DND-41 (cell line): ENCODE measurements around the gene CCDC169.
"Not testable (repeated sequence)": the region's sequence is repeated elsewhere in the genome, so short reads cannot be mapped to it uniquely, and the experiment has no call there.

Source experiments
- ATAC-seq: fragments of 200-7000 bp; cut with Tn5 transposase; 3 replicates; pipeline ENCODE4 v1.9.1; 2021; ENCODE audit warnings: low read depth; ENCODE audit not compliant: insufficient read depth
- DNase-seq: peaks from one replicate; pipeline ENCODE4 v3.0.0-alpha.2; 2020
- H2AFZ ChIP-seq: 2 replicates; pipeline ENCODE4 v1.6.0; 2012; ENCODE audit warnings: low read depth, low read length
- H3K27ac ChIP-seq: 2 replicates; pipeline ENCODE4 v1.5.1; 2012; ENCODE audit warnings: low read length, inconsistent platforms
- H3K27me3 ChIP-seq: fragments of 200-600 bp; sonication (generic); 2 replicates; pipeline ENCODE4 v1.6.0; 2012; ENCODE audit warnings: low read length, mild to moderate bottlenecking, inconsistent platforms; ENCODE audit not compliant: insufficient read depth, poor library complexity
- H3K36me3 ChIP-seq: 2 replicates; pipeline ENCODE4 v1.5.1; 2012; ENCODE audit warnings: low read length, inconsistent platforms; ENCODE audit not compliant: insufficient read depth
- H3K4me1 ChIP-seq: 2 replicates; pipeline ENCODE4 v1.5.1; 2012; ENCODE audit warnings: mild to moderate bottlenecking, low read length; ENCODE audit not compliant: insufficient read depth
- H3K4me2 ChIP-seq: 2 replicates; pipeline ENCODE4 v1.6.0; 2012; ENCODE audit warnings: mild to moderate bottlenecking, moderate library complexity, low read length, inconsistent platforms; ENCODE audit not compliant: insufficient read depth
- H3K4me3 ChIP-seq, 2 experiments: fragments of 200-600 bp in 1 of 2; shearing (Covaris generic) in 1 of 2; 2 replicates each; pipeline ENCODE4 v1.5.1; 2012 to 2016; ENCODE audit warnings: inconsistent platforms in 2 of 2, low read length in 2 of 2, mild to moderate bottlenecking in 2 of 2, low read depth in 1 of 2, moderate library complexity in 1 of 2
- H3K79me2 ChIP-seq: 2 replicates; pipeline ENCODE4 v1.6.0; 2012; ENCODE audit warnings: low read length, inconsistent platforms; ENCODE audit not compliant: insufficient read depth
- H3K9ac ChIP-seq: 2 replicates; pipeline ENCODE4 v1.6.0; 2012; ENCODE audit warnings: low read depth, mild to moderate bottlenecking, inconsistent platforms, low read length, moderate library complexity
- H3K9me3 ChIP-seq: 2 replicates; pipeline ENCODE4 v1.5.1; 2012; ENCODE audit warnings: low read length, moderate library complexity, mild to moderate bottlenecking, inconsistent platforms; ENCODE audit not compliant: insufficient read depth, severe bottlenecking
- H4K20me1 ChIP-seq: 2 replicates; pipeline ENCODE4 v1.6.0; 2012; ENCODE audit warnings: low read length; ENCODE audit not compliant: insufficient read depth
- EZH2 ChIP-seq: IDR thresholded peaks from 3 replicates; pipeline ENCODE4 v1.6.1; 2012; ENCODE audit warnings: borderline replicate concordance, low read depth, mild to moderate bottlenecking, moderate library complexity, low read length, inconsistent platforms; ENCODE audit not compliant: severe bottlenecking
- TF ChIP-seq, protein P1 (sequence below): IDR thresholded peaks from 2 replicates; pipeline ENCODE4 v1.5.1; 2012; ENCODE audit warnings: borderline replicate concordance, low read length, moderate library complexity, mild to moderate bottlenecking; ENCODE audit not compliant: poor library complexity, severe bottlenecking; ENCODE audit errors: extremely low read depth

CCDC169 gene

DNA sequence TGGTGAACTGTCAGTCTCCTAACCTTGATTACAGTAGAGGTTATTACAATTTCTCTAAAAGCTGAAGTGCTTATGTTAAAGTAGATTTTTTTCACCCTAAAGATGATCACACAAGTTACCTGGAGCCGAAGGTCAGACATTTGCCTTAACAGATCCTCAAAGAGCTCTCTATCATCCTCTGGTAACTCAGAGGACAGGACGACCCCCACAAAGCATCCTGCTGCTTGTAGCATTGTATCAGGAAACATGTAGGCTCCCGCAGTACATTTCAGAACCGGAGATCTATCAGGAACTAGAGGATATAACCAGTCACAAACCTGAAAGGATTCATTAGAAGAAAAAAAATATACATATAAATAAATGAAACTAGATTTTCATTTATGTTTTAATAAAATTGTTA, 33.7 kb upstream of the CCDC169 start:
- Histone ChIP-seq H3K27me3 (no peaks in the 10 kb centered on the region), H2AFZ (no peak overlapping the region), H3K36me3 (no peaks in the 10 kb centered on the region), H3K4me3 (no peak overlapping the region), H3K4me2 (no peak overlapping the region), H3K9me3 (no peaks in the 10 kb centered on the region), H4K20me1 (no peaks in the 10 kb centered on the region), H3K79me2 (no peaks in the 10 kb centered on the region), H3K9ac (no peak overlapping the region), H3K27ac (no peak overlapping the region), H3K4me1 (no peaks in the 10 kb centered on the region)
- ATAC-seq (no peak), DNase-seq (no peak)
- TF ChIP-seq, protein P1, sequence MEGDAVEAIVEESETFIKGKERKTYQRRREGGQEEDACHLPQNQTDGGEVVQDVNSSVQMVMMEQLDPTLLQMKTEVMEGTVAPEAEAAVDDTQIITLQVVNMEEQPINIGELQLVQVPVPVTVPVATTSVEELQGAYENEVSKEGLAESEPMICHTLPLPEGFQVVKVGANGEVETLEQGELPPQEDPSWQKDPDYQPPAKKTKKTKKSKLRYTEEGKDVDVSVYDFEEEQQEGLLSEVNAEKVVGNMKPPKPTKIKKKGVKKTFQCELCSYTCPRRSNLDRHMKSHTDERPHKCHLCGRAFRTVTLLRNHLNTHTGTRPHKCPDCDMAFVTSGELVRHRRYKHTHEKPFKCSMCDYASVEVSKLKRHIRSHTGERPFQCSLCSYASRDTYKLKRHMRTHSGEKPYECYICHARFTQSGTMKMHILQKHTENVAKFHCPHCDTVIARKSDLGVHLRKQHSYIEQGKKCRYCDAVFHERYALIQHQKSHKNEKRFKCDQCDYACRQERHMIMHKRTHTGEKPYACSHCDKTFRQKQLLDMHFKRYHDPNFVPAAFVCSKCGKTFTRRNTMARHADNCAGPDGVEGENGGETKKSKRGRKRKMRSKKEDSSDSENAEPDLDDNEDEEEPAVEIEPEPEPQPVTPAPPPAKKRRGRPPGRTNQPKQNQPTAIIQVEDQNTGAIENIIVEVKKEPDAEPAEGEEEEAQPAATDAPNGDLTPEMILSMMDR: no peak
- no peak for TF ChIP-seq EZH2

DNA sequence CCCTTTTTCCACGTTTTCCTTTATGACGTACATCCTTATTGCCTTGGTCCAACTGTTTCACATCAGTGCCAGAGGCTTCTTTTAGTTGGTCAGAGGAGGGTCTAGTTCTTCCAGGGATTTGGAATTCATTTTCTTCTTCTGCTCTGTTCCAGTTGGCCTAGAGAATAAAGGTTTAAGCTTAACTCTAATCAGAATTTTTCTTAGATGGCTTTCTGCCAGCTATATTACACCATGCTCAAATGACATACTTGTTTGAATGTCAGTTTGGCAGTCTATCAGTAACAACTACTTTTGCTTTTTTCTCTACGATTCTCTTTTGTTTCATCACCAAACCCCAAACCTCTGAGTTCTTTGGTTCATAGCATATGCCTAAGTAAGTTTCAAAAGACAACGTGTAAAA, 31.7 kb upstream of the CCDC169 start:
- no peak overlapping the region for H3K9ac ChIP-seq
- no peak overlapping the region for H3K27ac ChIP-seq
- H3K9me3 ChIP-seq: no peaks in the 10 kb centered on the region
- H3K79me2 ChIP-seq: no peaks in the 10 kb centered on the region
- no peaks in the 10 kb centered on the region for H3K36me3 ChIP-seq
- no peak overlapping the region for H3K4me2 ChIP-seq
- no peaks in the 10 kb centered on the region for H4K20me1 ChIP-seq
- ATAC-seq (no peak), DNase-seq (no peak)
- no peaks in the 10 kb centered on the region for H3K4me1 ChIP-seq
- no peak overlapping the region for H2AFZ ChIP-seq
- H3K4me3 ChIP-seq: no peak overlapping the region
- no peak for TF ChIP-seq EZH2
- TF ChIP-seq, protein P1: no peak
- H3K27me3 ChIP-seq: no peaks in the 10 kb centered on the region

DNA sequence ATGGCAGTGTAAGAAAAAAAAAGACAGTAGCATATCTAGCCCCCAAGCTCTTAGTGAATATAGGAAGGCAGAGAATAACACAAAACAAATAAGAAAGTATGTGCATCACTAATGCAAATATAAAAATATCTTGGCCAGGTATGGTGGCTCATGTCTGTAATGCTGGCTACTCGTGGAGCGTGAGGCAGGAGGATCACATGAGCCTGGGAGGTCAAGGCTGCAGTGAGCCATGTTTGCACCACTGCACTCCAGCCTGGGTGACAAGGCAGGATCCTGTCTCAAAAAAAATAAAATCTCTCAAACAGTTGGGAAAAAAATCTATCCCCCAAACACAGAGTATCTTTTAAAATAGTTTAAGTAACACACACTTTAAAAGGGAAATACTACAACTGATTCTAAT, 31.2 kb upstream of the CCDC169 start:
- Histone ChIP-seq H4K20me1 (no peaks in the 10 kb centered on the region), H3K4me2 (no peak overlapping the region), H3K79me2 (no peaks in the 10 kb centered on the region), H3K27ac (no peak overlapping the region), H3K9me3 (no peaks in the 10 kb centered on the region), H3K9ac (no peak overlapping the region), H2AFZ (no peak overlapping the region), H3K27me3 (no peaks in the 10 kb centered on the region), H3K4me3 (no peak overlapping the region), H3K4me1 (no peaks in the 10 kb centered on the region), H3K36me3 (no peaks in the 10 kb centered on the region)
- DNase-seq (no peak), ATAC-seq (no peak)
- TF ChIP-seq, protein P1: no peak
- TF ChIP-seq EZH2: no peak

GRCh38 chr13:36325912-36326311, 28.3 kb upstream of the CCDC169 start:
- no peaks in the 10 kb centered on the region for H3K9me3 ChIP-seq
- TF ChIP-seq EZH2: no peak
- TF ChIP-seq, protein P1: no peak
- no peak overlapping the region for H3K27ac ChIP-seq
- DNase-seq (no peak), ATAC-seq (no peak)
- H3K4me3 ChIP-seq: no peak overlapping the region
- no peaks in the 10 kb centered on the region for H4K20me1 ChIP-seq
- H3K27me3 ChIP-seq: no peaks in the 10 kb centered on the region
- H3K79me2 ChIP-seq: no peaks in the 10 kb centered on the region
- H2AFZ ChIP-seq: no peak overlapping the region
- H3K4me2 ChIP-seq: no peak overlapping the region
- no peaks in the 10 kb centered on the region for H3K4me1 ChIP-seq
- H3K36me3 ChIP-seq: no peaks in the 10 kb centered on the region
- H3K9ac ChIP-seq: no peak overlapping the region

GRCh38 chr13:36324881-36325280, 27.3 kb upstream of the CCDC169 start:
- H2AFZ ChIP-seq, H3K4me1 ChIP-seq, H3K4me2 ChIP-seq, H3K4me3 ChIP-seq, H3K27ac ChIP-seq, H3K36me3 ChIP-seq, H3K9me3 ChIP-seq, H3K9ac ChIP-seq, H3K79me2 ChIP-seq, DNase-seq, ATAC-seq, H3K27me3 ChIP-seq, H4K20me1 ChIP-seq: not testable (repeated sequence)
